WI38 (cell line): ENCODE results near the gene MRPL40.

Source experiments
- H3K4me3 ChIP-seq: 2 replicates; pipeline ENCODE4 v1.5.1; 2011; ENCODE audit warnings: low read depth, mild to moderate bottlenecking, control low read depth, low read length
- TF ChIP-seq, protein P1 (sequence below): IDR thresholded peaks from 2 replicates; pipeline ENCODE4 v1.5.1; 2012; ENCODE audit warnings: low read depth, mild to moderate bottlenecking, control low read depth, low read length

The MRPL40 gene

DNA sequence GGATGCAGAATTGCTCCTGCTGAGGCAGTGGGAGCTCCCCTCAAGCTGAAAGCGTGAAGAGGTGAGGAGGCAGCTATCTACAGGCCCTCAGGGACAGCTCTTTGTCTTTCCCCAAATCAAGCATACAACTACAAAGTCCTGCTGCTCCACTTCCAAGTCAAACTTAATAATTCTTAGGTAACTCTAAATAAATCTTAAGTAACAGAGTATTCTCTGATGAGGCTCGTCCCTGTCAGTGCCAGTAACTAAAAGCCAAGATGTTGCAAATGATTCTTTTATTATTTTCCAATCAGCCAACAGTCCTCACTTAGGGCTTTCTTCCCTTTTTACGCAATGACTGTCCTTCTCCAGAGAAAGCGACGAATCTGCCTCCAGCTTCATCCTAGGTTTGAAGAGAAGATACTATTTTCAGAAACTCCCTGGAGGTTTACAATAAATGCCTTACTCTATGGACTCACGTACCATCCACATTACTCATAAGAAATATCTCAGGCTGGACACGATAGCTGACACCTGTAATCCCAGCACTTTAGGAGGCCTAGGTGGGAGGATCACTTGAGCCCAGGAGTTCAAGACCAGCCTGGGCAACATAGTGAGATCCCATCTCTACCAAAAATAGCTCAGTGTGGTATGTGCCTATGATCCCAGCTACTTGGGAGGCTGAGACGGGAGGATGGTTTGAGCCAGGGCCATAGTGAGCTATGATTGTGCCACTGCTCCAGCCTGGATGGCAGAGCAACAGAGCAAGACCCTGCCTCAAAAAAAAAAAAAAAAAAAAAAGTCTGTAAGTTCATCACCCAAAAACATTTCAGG is 18.2 kb downstream of the MRPL40 start:
- H3K4me3 ChIP-seq: no peak overlapping the region
- TF ChIP-seq, protein P1, sequence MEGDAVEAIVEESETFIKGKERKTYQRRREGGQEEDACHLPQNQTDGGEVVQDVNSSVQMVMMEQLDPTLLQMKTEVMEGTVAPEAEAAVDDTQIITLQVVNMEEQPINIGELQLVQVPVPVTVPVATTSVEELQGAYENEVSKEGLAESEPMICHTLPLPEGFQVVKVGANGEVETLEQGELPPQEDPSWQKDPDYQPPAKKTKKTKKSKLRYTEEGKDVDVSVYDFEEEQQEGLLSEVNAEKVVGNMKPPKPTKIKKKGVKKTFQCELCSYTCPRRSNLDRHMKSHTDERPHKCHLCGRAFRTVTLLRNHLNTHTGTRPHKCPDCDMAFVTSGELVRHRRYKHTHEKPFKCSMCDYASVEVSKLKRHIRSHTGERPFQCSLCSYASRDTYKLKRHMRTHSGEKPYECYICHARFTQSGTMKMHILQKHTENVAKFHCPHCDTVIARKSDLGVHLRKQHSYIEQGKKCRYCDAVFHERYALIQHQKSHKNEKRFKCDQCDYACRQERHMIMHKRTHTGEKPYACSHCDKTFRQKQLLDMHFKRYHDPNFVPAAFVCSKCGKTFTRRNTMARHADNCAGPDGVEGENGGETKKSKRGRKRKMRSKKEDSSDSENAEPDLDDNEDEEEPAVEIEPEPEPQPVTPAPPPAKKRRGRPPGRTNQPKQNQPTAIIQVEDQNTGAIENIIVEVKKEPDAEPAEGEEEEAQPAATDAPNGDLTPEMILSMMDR: no peak

DNA sequence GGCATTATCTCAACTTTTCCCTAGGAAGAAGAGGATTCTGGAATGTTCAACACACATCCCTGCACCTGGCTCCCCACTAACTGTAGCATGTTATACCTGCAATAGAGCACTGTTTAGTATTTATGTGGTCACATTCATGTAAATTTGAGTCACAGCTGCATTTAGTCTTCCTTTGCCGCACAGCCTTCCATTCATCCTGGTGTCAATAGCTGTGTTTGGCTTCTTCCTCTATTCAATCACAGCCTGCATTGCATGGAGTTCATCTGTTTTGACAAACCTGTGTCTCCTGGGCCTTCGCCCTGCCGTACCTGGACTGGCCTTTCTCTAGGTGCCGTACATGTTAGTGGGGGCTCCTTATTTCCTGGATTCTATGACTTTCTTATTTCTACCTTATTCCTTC is 19.2 kb downstream of the MRPL40 start:
- no peak overlapping the region for H3K4me3 ChIP-seq
- TF ChIP-seq, protein P1: no peak

DNA sequence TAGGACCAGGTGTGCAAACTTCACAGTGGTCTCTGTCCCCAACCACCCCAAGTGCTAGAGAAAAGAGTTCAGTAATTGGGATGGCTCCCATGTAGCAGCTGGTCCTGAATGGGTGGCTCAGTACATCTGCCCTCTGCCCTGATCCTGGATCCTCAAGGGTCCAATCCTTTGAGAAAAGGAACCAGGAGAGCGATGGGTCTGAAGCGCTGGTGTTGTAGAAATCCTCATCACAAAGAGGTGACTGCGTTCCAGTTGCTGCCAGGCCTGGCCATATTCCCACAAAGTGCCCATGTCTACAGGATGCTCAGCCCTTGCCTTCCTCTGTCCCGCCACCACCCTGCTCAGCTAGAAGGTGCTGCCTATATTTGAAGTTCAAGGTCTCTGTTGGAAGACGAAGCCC is 21.4 kb downstream of the MRPL40 start:
- H3K4me3 ChIP-seq: no peak overlapping the region
- TF ChIP-seq, protein P1: no peak

DNA sequence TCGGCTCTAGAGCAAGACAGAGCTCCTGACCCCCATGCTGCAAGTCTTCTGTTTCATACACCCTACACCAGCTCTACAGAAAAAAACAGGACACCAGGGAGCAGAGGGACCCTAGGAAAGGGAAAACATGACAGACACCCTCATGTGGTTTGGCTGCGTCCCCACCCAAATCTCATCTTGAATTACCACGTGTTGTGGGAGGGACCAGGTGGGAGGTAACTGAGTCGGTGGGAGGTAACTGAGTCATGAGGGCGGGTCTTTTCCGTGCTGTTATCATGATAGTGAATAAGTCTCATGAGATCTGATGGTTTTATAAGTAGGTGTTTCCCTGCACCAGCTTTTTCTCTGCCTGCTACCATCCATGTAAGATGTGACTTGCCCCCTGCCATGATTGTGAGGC is 21.8 kb downstream of the MRPL40 start:
- TF ChIP-seq, protein P1: no peak
- no peak overlapping the region for H3K4me3 ChIP-seq

DNA sequence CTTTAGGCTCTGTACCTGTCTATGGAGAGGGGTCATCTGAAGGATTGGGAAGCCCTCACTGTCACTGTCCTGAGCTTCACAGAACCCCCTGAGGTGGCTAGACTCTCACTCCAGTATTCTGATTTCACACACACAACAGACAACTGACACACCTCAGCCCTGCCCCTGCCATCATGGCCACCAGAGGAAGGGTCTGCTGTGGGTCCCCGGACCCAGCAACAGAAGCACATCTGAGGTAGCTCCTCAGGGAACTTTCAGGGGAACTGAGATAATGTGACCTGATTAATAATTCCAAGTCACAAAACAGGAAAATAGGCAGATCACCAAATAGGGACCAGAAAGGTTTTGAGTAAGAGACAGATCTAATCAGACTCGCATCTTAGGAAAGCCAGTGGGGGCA is 22.7 kb downstream of the MRPL40 start:
- H3K4me3 ChIP-seq: no peak overlapping the region

DNA sequence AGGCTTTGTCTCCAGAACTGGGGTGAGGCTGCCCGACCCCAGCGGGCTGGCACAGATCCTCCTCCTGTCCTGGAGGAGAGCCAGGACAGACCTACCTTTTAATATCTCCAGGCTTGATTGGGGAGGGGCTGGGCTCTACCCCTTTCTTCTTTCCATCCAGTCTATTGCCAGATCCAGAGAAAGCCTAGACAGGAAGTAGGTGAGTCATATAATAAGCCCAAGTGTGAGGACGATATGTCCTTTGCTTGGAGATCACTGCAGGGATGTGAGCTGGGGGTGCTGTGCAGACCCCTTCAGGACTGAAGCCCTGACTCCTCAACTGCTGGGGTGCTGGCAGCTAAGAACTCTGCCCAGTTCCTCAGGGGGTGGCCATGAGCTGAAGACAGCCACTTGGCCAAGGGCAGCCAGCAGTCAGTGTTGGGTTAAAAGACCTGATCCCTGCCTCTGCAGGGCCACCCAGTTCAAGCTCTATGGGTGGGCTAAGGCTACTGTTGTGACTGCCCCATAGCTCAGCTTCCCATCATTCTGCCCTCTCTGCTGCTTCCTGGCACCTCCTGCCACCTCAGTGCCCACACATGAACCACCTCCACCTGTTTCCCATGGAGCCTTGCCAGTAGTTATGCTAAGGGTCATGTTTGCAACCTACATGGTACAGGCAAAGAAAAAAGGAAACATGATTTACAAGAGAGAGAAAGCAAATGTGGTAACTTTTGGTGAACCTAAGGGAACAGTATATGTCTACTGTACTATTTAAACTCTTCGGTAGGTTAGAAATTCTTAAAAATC is 23.4 kb downstream of the MRPL40 start:
- H3K4me3 ChIP-seq: no peak overlapping the region
- TF ChIP-seq, protein P1: no peak

More for the DNA sequence above, 22.7 kb downstream of the MRPL40 start:
- TF ChIP-seq, protein P1: no peak

DNA sequence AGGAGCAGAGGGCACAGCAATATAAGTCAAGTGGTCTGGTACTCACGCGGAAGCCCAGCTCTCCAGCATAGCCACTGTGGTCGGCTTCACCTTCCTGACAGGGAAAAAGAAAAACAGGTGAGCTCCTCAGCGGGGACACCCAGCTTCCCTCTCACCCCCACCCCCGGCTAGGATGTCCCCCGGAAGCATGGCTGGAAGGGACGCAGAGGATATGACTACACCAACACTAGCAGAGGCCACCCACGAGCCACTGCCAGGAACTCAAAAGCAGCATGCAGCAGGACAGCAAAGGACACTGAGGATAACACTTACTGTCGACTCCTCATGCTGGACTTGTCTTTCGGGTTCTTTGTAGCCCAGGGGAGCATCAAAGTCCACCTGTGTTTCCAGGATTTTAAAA is 24.2 kb downstream of the MRPL40 start:
- TF ChIP-seq, protein P1: no peak
- H3K4me3 ChIP-seq: no peak overlapping the region
